ENCODE data around the gene ANTXR1.

The ANTXR1 gene

DNA sequence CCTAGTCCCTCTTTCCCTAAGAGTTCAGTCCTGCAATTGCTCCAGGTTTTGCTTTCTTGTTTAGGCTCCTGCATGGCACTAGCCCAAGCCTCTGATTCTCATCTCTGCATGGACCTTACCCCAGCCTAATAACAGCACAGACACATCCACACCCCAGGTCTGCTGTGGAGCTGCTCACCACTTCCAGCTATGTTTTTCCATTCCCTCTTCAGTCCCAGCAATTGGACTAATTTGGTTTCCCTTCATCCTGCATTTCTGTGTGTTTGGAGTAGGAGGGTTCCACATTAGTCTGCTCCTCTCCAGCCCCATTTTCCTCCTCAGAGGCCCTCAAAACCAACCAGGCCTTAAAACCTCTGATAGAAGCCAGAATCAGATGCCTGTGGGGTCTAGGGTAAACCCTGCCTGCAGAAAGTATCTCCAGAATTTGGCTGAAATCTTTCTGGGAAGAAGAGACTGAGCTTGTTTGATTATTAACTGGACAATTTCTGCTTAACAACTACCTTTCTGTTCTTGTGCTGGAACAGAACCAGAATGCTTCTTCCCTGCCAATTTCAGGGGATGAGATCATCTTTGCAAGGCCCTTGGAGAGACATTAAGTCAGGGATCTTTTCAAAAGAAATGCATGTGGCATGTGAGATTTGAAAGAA lies 278.1 kb downstream of the ANTXR1 start:
- no peaks in the 10 kb centered on the region for H3K36me3 ChIP-seq (ENCODE audit: control insufficient read depth, low read depth, low read length)
- H3K9me3 ChIP-seq (ENCODE audit: control insufficient read depth, low read depth, low read length) = no peaks in the 10 kb centered on the region
- H3K27me3 ChIP-seq (ENCODE audit: control insufficient read depth, insufficient read depth, low read length) = no peaks in the 10 kb centered on the region
- no peak overlapping the region for H3K27ac ChIP-seq (ENCODE audit: low read length)
- H3K4me3 ChIP-seq (ENCODE audit: low read length) = no peak overlapping the region
- H3K4me1 ChIP-seq (ENCODE audit: control insufficient read depth, low read depth, low read length) = no peaks in the 10 kb centered on the region
- no peak overlapping the region for H3K9ac ChIP-seq (ENCODE audit: low read length)

DNA sequence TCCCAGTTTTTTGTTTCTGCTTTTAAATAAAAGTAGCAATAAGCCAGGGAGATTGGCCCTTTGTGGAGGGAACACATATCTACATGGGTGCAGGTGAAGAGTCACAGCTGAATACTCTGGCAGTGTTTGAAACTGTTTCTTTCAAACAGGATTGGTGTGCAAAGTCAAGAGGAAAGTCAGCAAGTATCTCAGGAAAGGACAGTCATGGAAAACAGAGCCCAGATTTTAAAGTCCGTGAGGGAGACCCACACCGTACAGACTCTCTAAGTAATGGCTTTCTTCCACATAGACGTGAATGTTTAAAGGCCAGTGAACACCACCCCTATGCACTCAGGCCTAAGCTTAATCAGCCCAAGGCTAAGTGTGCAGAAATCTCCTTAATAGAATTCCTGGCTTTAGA lies 278.7 kb downstream of the ANTXR1 start:
- Histone ChIP-seq H3K4me1 (ENCODE audit: control insufficient read depth, low read depth, low read length) (no peaks in the 10 kb centered on the region), H3K4me3 (ENCODE audit: low read length) (no peak overlapping the region), H3K36me3 (ENCODE audit: control insufficient read depth, low read depth, low read length) (no peaks in the 10 kb centered on the region), H3K9ac (ENCODE audit: low read length) (no peak overlapping the region), H3K9me3 (ENCODE audit: control insufficient read depth, low read depth, low read length) (no peaks in the 10 kb centered on the region), H3K27me3 (ENCODE audit: control insufficient read depth, insufficient read depth, low read length) (no peaks in the 10 kb centered on the region), H3K27ac (ENCODE audit: low read length) (no peak overlapping the region)

DNA sequence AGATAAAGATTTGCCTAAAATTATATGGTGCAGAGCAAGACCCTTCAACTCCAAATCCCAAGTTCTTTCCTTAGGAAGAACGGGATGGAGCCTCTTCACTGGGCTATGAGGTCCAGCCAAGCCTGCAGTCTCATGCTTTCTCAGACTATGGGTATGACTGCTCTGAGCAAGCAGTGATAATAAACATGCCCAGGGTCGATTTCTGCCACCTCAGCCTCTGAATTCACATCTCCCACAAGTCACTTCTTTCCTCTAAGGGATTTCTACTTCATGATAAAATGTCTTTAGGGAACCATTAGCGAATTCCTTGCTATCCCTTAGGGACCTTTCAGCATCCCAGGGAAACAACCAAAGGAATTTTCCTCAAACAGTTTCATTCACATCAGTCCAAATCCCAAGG lies 279.3 kb downstream of the ANTXR1 start:
- Histone ChIP-seq H3K27me3 (ENCODE audit: control insufficient read depth, insufficient read depth, low read length) (no peaks in the 10 kb centered on the region), H3K4me1 (ENCODE audit: control insufficient read depth, low read depth, low read length) (no peaks in the 10 kb centered on the region)

DNA sequence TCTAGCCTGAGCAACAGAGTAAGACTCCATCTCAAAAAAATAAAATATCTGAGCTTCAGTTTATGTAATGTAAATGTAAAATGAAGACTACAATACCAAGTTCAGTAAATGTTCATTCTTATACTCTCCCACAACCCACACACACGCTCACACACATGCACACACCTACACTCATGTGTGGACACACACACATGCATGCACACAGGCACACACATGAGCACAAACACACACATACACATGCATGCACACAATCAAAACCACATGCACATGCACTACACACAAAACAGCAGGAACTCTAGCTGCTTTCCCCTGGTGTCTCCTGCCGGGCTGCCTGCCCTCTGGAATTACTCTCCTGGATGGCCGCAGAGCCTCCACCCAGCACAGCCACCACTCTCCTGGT lies 283.4 kb downstream of the ANTXR1 start:
- Histone ChIP-seq H3K9me3 (ENCODE audit: control insufficient read depth, low read depth, low read length) (no peaks in the 10 kb centered on the region), H3K4me3 (ENCODE audit: low read length) (no peak overlapping the region), H3K36me3 (ENCODE audit: control insufficient read depth, low read depth, low read length) (no peaks in the 10 kb centered on the region), H3K4me1 (ENCODE audit: control insufficient read depth, low read depth, low read length) (no peaks in the 10 kb centered on the region), H3K9ac (ENCODE audit: low read length) (no peak overlapping the region), H3K27me3 (ENCODE audit: control insufficient read depth, insufficient read depth, low read length) (no peaks in the 10 kb centered on the region), H3K27ac (ENCODE audit: low read length) (no peak overlapping the region)

More for the DNA sequence above, 279.3 kb downstream of the ANTXR1 start:
- Histone ChIP-seq H3K9me3 (ENCODE audit: control insufficient read depth, low read depth, low read length) (no peaks in the 10 kb centered on the region), H3K9ac (ENCODE audit: low read length) (no peak overlapping the region), H3K36me3 (ENCODE audit: control insufficient read depth, low read depth, low read length) (no peaks in the 10 kb centered on the region), H3K4me3 (ENCODE audit: low read length) (no peak overlapping the region), H3K27ac (ENCODE audit: low read length) (no peak overlapping the region)

DNA sequence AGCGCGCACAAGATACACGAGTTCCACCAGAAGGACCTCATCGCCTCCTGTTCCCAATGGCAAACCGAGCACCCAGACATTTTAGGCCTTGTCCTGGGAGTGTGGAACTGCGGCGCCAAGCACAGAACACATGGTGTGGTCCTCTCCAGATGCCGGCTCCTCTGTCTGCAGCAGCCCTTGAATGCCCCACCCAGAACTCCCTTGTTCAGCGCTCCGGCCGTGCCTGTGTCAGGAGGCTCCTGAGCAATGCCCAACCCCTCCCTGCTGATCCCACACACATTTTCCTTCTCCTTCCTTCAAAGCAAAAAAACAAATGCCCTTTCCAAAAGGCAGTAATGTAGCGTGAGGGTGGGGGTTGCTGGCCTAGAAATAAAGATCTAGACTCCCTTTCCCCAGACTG lies 284.2 kb downstream of the ANTXR1 start:
- Histone ChIP-seq H3K36me3 (ENCODE audit: control insufficient read depth, low read depth, low read length) (no peaks in the 10 kb centered on the region), H3K27ac (ENCODE audit: low read length) (no peak overlapping the region), H3K4me1 (ENCODE audit: control insufficient read depth, low read depth, low read length) (no peaks in the 10 kb centered on the region), H3K27me3 (ENCODE audit: control insufficient read depth, insufficient read depth, low read length) (no peaks in the 10 kb centered on the region), H3K9ac (ENCODE audit: low read length) (no peak overlapping the region), H3K9me3 (ENCODE audit: control insufficient read depth, low read depth, low read length) (no peaks in the 10 kb centered on the region), H3K4me3 (ENCODE audit: low read length) (no peak overlapping the region)

DNA sequence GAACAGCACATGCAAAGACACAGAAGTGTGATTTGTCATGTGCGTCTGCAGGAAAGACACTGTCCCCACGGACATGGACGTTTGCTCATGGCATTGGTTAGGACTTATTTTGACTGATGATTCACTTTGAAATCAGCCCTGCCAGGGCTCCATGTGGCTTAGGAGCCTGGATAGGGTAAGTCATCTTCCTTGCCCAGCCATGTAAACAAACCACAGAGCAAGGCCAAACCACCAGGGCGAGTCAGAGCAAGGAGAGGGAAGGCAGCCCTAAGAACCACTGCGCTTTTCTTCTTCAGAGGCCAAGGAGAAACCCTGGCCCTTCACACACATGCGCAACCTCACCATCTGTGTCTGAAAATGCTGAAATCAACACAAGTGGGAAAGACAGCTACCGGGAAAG lies 285.3 kb downstream of the ANTXR1 start:
- no peaks in the 10 kb centered on the region for H3K9me3 ChIP-seq (ENCODE audit: control insufficient read depth, low read depth, low read length)
- no peak overlapping the region for H3K4me3 ChIP-seq (ENCODE audit: low read length)
- no peak overlapping the region for H3K27ac ChIP-seq (ENCODE audit: low read length)
- no peak overlapping the region for H3K9ac ChIP-seq (ENCODE audit: low read length)
- no peaks in the 10 kb centered on the region for H3K27me3 ChIP-seq (ENCODE audit: control insufficient read depth, insufficient read depth, low read length)
- H3K36me3 ChIP-seq (ENCODE audit: control insufficient read depth, low read depth, low read length) = no peaks in the 10 kb centered on the region
- no peaks in the 10 kb centered on the region for H3K4me1 ChIP-seq (ENCODE audit: control insufficient read depth, low read depth, low read length)

DNA sequence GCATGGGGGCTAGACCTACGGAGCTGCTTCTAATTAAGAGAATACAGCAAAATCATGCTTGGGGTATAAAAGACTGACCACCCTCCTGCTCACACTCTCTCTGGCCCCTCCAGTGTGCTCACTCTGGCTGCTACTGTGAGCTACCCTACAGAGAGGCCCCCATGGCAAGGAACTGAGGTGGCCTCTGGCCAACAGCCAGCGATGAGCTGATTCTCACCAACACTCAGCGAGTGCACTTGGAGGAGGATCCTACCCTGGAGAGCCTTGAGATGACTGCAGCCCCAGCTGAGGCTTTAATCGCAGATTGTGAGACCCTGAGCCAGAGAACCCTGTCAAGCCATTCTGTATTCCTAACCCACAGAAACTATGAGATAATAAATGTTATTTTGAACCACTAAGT lies 285.9 kb downstream of the ANTXR1 start:
- Histone ChIP-seq H3K27ac (ENCODE audit: low read length) (no peak overlapping the region), H3K27me3 (ENCODE audit: control insufficient read depth, insufficient read depth, low read length) (no peaks in the 10 kb centered on the region), H3K36me3 (ENCODE audit: control insufficient read depth, low read depth, low read length) (no peaks in the 10 kb centered on the region), H3K4me3 (ENCODE audit: low read length) (no peak overlapping the region), H3K9me3 (ENCODE audit: control insufficient read depth, low read depth, low read length) (no peaks in the 10 kb centered on the region), H3K4me1 (ENCODE audit: control insufficient read depth, low read depth, low read length) (no peaks in the 10 kb centered on the region), H3K9ac (ENCODE audit: low read length) (no peak overlapping the region)
